ENCODE data around the gene IRX6. TPM values are rescaled to one million over a fixed set of nuclear protein-coding genes. Genes with fewer than 3 reads are reported as not detected.

Gene IRX6
- total and polyA plus RNA-seq, 2 of the 4 experiments (the other 2 are of a cell fraction): not detected

GRCh38 chr16:55292491-55292890 lies 31.5 kb upstream of the IRX6 start:
- POLR2A ChIA-PET (ENCODE audit: unreplicated experiment): no interaction called here
- Histone ChIP-seq H3K4ac (ENCODE audit: low read depth, low read length) (no peak overlapping the region), H2BK120ac (ENCODE audit: low read depth, low read length) (no peak overlapping the region)

More at GRCh38 chr16:55292491-55292890, 31.5 kb upstream of the IRX6 start:
- Histone ChIP-seq H4K91ac (ENCODE audit: insufficient read depth, low read depth, low read length) (no peak overlapping the region), H3K9me1 (ENCODE audit: insufficient read depth, low read length) (no peaks in the 10 kb centered on the region), H3K14ac (replicated peaks; ENCODE audit: low read depth, low read length) (no peak overlapping the region), H3K27ac (ENCODE audit: insufficient read depth, low read length) (no peak overlapping the region), H3K79me1 (ENCODE audit: low read depth in 1 of 2, low read length in 2 of 2) (no peaks in the 10 kb centered on the region), H2AK5ac (ENCODE audit: low read depth, low read length) (no peak overlapping the region), H4K5ac (ENCODE audit: low read depth, low read length) (no peak overlapping the region), H4K8ac (ENCODE audit: low read depth in 2 of 2, low read length in 2 of 2) (no peak overlapping the region), H3K4me2 (ENCODE audit: low read depth, low read length) (no peak overlapping the region), H3K23ac (ENCODE audit: low read depth, low read length) (no peak overlapping the region), H3K36me3 (ENCODE audit: control insufficient read depth, insufficient read depth, low read length) (no peaks in the 10 kb centered on the region), H3K9ac (ENCODE audit: low read depth, low read length) (no peak overlapping the region), H3K4me1 (ENCODE audit: control insufficient read depth, insufficient read depth, low read length) (no peaks in the 10 kb centered on the region), H3K27me3 (ENCODE audit: control insufficient read depth, insufficient read depth, low read length) (no peaks in the 10 kb centered on the region), H2BK5ac (ENCODE audit: low read depth, low read length, poor library complexity, severe bottlenecking) (no peak overlapping the region), H3K4me3 (ENCODE audit: insufficient read depth, low read depth, low read length) (no peak overlapping the region), H2AFZ (replicated peaks; ENCODE audit: low read length, poor library complexity) (no peak overlapping the region), H3K56ac (ENCODE audit: extremely low read depth, insufficient read depth, low read length) (no peak overlapping the region), H3K9me3 (ENCODE audit: control insufficient read depth, insufficient read depth, low read length) (no peaks in the 10 kb centered on the region), H2BK15ac (ENCODE audit: low read depth, low read length) (no peak overlapping the region), H2BK20ac (ENCODE audit: low read depth, low read length) (no peak overlapping the region), H4K20me1 (ENCODE audit: insufficient read depth, low read length) (no peaks in the 10 kb centered on the region), H2AK9ac (replicated peaks; ENCODE audit: low read depth, low read length, poor library complexity) (no peak overlapping the region), H3K18ac (ENCODE audit: low read depth, low read length) (no peak overlapping the region)
- no TSS peak for BruUV-seq (replicated peaks)
- in situ Hi-C loops (cut with MboI; ENCODE audit: low sequenced_read_pairs) (no loop called here), intact Hi-C loops (cut with micrococcal nuclease) (no loop called here), dilution Hi-C loops (cut with HindIII; ENCODE audit: low sequenced_read_pairs, unreplicated experiment) (no loop called here)
- DNase-seq (no peak), ATAC-seq (ENCODE audit: low read depth) (no peak)
- 0% methylated on average over 1 of the region's 1 CpG; no CpG with 5 or more reads in 1 of the 2 experiments for WGBS, 2 experiments (ENCODE audit: extremely low coverage in 2 of 2, insufficient read length in 1 of 2)
- CTCF ChIA-PET: no interaction called here
- TF ChIP-seq FOS (IDR thresholded peaks at IDR 0.05; ENCODE audit: low read depth, low read length) (no peak), RAD21 (IDR thresholded peaks at IDR 0.05; ENCODE audit: low read length) (no peak), RFX5 (IDR thresholded peaks at IDR 0.05; ENCODE audit: low read depth, low read length) (no peak), RCOR1 (IDR thresholded peaks at IDR 0.05; ENCODE audit: insufficient replicate concordance, low read length) (no peak), SMC3 (IDR thresholded peaks at IDR 0.05; ENCODE audit: low read depth, low read length) (no peak), MAFK (IDR thresholded peaks at IDR 0.05; ENCODE audit: low read depth, low read length) (no peak), USF2 (IDR thresholded peaks at IDR 0.05; ENCODE audit: low read depth, low read length) (no peak), POLR2A (IDR thresholded peaks at IDR 0.05; ENCODE audit: low read depth, low read length) (no peak), CHD1 (IDR thresholded peaks at IDR 0.05; ENCODE audit: low read depth, low read length) (no peak), BHLHE40 (IDR thresholded peaks at IDR 0.05; ENCODE audit: low read depth, low read length) (no peak), CEBPB (IDR thresholded peaks at IDR 0.05; ENCODE audit: low read depth, low read length) (no peak)
